ENCODE data around the gene ZNF580.
A peak's percentile ranks its signal among the peaks of the same experiment; 100 is the strongest.

ZNF580 gene

GRCh38 chr19:55640577-55641425 is at the start of gene ZNF580:
Gene ZNF580, plus strand, starts transcription at chr19:55641002. Its CDS starts 1,507 bp downstream, at chr19:55642509.
- DNase-seq (ENCODE audit: low read depth in 4 of 4, low spot score in 1 of 4), result peak in 2 of 4 experiments; percentile 59 to 66

GRCh38 chr19:55591555-55591954 is 49.2 kb upstream of the ZNF580 start:
- DNase-seq (ENCODE audit: low read depth in 4 of 4, low spot score in 1 of 4), result no peak

DNA sequence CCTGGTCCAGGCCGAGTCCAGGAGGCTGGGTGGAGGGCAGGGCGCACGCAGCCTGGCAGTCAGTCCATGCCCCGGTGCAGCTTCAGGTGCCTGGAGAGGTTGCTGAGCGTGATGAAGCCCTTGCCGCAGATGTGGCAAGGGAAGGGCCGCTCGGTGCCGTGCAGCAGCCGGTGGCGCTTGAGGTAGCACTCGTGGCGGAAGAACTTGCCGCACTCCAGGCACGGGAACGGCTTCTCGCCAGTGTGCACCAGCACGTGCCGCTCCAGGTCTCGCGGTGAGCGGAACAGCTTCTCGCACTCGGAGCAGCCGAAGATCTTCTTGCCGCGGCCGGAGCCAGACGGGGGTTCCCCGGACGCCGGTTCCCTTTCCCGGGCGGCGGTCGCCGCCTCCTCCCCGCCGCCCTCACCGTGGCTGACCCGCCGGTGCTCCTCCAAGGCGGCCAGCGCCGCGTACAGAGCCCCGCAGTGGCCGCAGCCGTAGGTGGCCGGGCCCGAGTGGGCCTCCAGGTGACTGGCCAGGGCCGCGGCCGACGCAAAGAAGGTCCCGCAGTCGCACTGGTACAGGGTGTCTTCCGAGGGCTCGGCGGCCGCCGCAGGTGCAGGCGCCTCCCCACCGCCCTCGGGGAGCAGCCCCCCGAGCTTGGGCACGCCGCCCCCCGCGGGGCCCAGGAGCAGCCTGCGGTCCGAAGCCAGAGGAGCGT is 48.3 kb upstream of the ZNF580 start:
- DNase-seq (ENCODE audit: low read depth in 4 of 4, low spot score in 1 of 4), result no peak

DNA sequence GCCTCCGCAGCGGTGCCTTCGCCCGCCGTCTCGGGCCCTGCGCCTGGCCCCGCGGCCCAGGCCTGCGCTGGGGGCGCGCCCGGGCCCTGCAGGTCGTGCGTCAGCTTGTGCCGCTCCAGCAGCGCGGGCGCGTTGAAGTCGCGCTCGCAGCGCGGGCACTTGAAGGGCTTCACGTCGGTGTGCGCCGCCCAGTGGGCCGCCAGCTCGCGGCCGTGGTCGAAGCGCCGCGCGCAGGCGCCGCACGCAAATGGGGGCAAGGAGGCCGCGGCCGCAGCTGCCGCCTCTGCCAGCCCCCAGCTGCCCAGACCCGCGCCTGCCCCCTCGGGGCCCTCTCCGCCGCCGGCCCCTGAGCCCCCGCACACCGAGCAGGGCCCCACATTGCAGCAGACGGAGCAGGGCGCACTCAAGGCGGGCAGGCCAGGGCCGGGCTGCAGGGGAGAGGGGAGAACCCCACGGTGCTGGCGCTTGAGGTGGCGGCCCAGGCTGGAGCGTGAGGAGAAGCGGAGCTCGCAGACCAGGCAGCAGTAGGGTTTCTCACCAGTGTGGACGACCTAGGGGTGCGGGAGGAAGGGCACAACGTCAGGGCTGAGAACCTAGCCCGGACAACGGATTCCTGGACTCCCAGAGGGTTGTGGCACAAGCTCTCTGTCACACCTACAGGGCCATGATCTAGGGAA is 47.6 kb upstream of the ZNF580 start:
- no peak for DNase-seq (ENCODE audit: low read depth in 4 of 4, low spot score in 1 of 4)

GRCh38 chr19:55594996-55595545 is 45.7 kb upstream of the ZNF580 start:
- DNase-seq (ENCODE audit: low read depth in 4 of 4, low spot score in 1 of 4), result no peak

- no peak for DNase-seq (ENCODE audit: low read depth in 4 of 4, low spot score in 1 of 4)
These were observed 44.5 kb upstream of the ZNF580 start for GRCh38 chr19:55596304-55596703.

DNA sequence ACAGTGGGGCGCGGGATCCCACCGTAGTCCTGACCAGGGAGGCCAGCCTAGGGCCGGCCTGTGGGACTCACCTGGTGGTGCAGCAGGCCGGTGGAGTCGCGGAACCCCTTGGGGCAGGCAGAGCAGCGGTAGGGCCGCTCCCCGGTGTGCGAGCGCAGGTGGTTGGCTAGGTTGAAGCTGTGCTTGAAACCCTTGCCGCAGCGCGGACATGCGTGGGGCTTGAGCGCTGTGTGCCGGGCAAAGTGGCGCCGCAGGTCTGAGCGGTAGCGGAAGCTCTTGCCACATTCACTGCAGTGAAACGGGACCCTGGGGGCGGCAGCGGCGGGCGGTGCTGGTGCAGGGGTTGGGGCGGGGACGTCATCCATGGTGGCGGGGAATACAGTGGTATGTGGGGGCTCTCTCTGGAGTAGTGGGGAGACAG is 43.3 kb upstream of the ZNF580 start:
- DNase-seq (ENCODE audit: low read depth in 4 of 4, low spot score in 1 of 4), result no peak

DNA sequence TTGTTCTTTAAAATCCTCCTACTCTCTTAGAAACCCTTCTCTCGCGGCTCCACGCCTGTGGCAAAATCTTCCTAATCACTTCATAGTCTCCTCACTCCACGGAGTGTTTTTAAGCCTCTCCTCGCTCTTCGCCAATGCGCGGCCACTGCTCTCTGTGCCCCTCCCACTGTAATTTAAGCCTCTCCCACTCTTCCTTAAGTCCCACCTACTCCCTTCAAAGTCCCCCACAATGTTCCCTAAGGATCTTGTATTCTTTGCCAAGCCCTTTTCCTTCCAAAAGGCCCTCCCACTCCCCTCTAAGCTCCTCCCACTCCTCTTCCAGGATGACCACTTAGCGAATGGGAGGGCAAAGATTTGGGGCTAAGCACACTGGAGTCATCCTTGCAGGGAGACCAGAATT is 42.8 kb upstream of the ZNF580 start:
- DNase-seq (ENCODE audit: low read depth in 4 of 4, low spot score in 1 of 4), result no peak

GRCh38 chr19:55598719-55599467 is 41.9 kb upstream of the ZNF580 start:
- DNase-seq (ENCODE audit: low read depth in 4 of 4, low spot score in 1 of 4), result peak; percentile 73 to 96 (median 88)

GRCh38 chr19:55599468-55599841 is 41.3 kb upstream of the ZNF580 start, which contains the start of gene FIZ1:
Gene FIZ1, minus strand, starts transcription at chr19:55599517. Its CDS starts 1,652 bp downstream, at chr19:55597865.
- DNase-seq (ENCODE audit: low read depth in 4 of 4, low spot score in 1 of 4), result peak; percentile 86 to 96 (median 92)

DNA sequence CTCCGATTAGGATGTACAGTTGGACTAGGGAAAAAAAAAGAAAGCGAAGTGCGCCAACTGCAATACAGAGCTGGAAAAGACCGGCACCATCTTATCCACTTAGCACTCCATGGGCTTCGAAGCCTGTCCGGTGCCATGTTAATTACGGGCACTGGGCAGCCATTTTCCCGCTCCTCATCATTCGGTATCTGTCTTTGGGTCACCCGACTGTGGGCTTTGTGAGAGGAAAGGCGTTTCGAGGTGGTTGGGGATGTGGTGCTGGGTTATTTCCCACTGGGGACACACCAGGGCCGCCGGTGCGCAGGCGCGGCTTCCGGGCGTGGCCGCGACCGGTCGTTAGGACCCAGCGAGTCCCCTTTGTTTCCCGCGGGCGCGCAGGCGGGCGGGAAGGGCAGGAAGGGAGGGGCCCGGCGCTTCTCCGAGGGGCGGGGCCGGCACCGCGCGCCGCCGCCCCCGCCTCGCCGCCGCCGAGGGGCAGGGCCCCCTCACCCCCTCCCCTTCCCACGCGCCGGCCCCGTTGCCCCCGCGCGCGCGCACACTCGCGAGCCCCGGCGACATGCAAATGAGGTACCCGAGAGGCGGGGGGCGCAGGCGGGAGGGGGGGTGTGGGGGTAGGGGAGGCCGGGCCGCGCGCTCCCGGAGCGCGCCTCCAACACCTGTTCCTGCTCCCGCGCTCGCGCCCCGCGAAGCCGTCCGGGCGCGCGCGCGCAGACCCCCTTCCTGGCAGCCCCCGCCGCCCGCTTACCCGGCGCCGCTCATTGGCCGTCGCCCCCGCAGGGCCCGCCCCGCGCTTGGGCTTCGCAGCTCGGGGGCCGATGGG is 40.8 kb upstream of the ZNF580 start, which contains the start of gene ZNF524:
TSS of gene ZNF524 (plus strand) at position 447 of the 820 bp plus-strand sequence. CDS start 1,825 bp downstream, outside the sequence.
- peak; percentile 62 to 77 (median 70) for DNase-seq (ENCODE audit: low read depth in 4 of 4, low spot score in 1 of 4)

- no peak for DNase-seq (ENCODE audit: low read depth in 4 of 4, low spot score in 1 of 4)
These were observed 40.2 kb upstream of the ZNF580 start for GRCh38 chr19:55600662-55601028.

GRCh38 chr19:55601084-55601483 is 39.7 kb upstream of the ZNF580 start:
- no peak for DNase-seq (ENCODE audit: low read depth in 4 of 4, low spot score in 1 of 4)

- no peak for DNase-seq (ENCODE audit: low read depth in 4 of 4, low spot score in 1 of 4)
These were observed 38.4 kb upstream of the ZNF580 start for GRCh38 chr19:55602104-55603001.

GRCh38 chr19:55603115-55603514 is 37.7 kb upstream of the ZNF580 start:
- DNase-seq (ENCODE audit: low read depth in 4 of 4, low spot score in 1 of 4), result no peak

DNA sequence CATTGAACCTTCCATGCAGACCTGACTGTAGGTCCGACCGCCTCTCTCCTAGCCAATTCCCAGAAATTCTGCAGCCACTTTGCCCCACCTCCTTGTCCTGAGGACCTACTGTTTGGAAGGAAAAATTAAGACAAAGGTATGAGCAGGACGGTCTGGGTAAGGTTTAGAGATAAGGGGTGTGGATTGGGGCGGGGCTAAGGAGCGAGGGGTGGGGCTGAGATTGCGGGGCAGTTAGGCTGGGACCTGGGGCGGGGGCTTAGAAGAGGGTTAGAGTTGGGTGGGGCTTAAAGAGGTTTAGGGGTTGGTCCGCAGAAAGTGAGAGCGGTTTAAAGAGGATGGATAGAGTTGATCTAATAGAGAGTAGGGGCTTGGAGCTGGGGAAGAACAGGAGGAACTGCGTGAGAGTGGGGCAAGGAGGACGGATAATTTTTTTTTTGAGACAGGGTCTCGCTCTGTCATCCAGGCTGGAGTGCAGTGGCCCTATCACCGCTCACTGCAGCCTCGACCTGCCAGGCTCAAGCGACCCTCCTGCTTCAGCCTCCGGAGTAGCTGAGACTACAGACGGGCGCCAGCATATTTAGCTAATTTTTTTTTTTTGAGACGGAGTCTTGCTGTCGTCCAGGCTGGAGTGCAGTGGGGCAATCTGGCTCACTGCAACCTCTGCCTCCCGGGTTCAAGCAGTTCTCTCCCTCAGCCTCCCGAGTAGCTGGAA is 37.1 kb upstream of the ZNF580 start:
- DNase-seq (ENCODE audit: low read depth in 4 of 4, low spot score in 1 of 4), result no peak

- peak; percentile 97 to 99 (median 98) for DNase-seq (ENCODE audit: low read depth in 4 of 4, low spot score in 1 of 4)
These were observed 35.6 kb upstream of the ZNF580 start for GRCh38 chr19:55605207-55605636.

Measured in stimulated activated CD4-positive, alpha-beta T cell treated with anti-CD3 and anti-CD28 coated beads, Interleukin-1b, Interleukin-23, amount 100 ng/mL, for 24 hours (primary cell).